Nephron progenitor cell (in vitro differentiated cells): ENCODE results near the gene B3GNT8.
"Not testable (repeated sequence)": the region's sequence is repeated elsewhere in the genome, so short reads cannot be mapped to it uniquely, and the experiment has no call there.

Experiments
- DNase-seq: peaks from one replicate; pipeline ENCODE4 v3.0.0; 2021
- H3K27ac Mint-ChIP-seq: 2 replicates; pipeline ENCODE4 v1.8.0; 2021; ENCODE audit warnings: mild to moderate bottlenecking, moderate library complexity, mixed read lengths
- H3K27me3 Mint-ChIP-seq: 2 replicates; pipeline ENCODE4 v1.8.0; 2021; ENCODE audit warnings: mild to moderate bottlenecking, low read depth, mixed read lengths; ENCODE audit not compliant: poor library complexity
- H3K36me3 Mint-ChIP-seq: 2 replicates; pipeline ENCODE4 v1.8.0; 2021; ENCODE audit warnings: low read depth, mixed read lengths
- H3K4me1 Mint-ChIP-seq: 2 replicates; pipeline ENCODE4 v1.8.0; 2021; ENCODE audit warnings: mixed read lengths
- H3K4me3 Mint-ChIP-seq: 2 replicates; pipeline ENCODE4 v1.8.0; 2021; ENCODE audit warnings: mild to moderate bottlenecking, moderate library complexity, mixed read lengths
- H3K9me3 Mint-ChIP-seq: 2 replicates; pipeline ENCODE4 v1.8.0; 2021; ENCODE audit warnings: mild to moderate bottlenecking, moderate library complexity, mixed read lengths
- CTCF ChIP-seq: fragments of 200-600 bp; sonication (generic); IDR thresholded peaks from 2 replicates; pipeline ENCODE4 v1.5.0; 2021; ENCODE audit warnings: antibody characterized with exemption

The B3GNT8 gene

GRCh38 chr19:41384351-41384750 lies 42.8 kb downstream of the B3GNT8 start:
- peaks cover 19% of the 10 kb centered on the region for H3K4me1 Mint-ChIP-seq
- H3K4me3 Mint-ChIP-seq: no peak overlapping the region
- no peaks in the 10 kb centered on the region for H3K27me3 Mint-ChIP-seq
- no peaks in the 10 kb centered on the region for H3K9me3 Mint-ChIP-seq
- TF ChIP-seq CTCF: no peak
- no peak for DNase-seq
- H3K27ac Mint-ChIP-seq: no peak overlapping the region
- peaks cover 11% of the 10 kb centered on the region for H3K36me3 Mint-ChIP-seq

GRCh38 chr19:41381536-41381935 lies 45.6 kb downstream of the B3GNT8 start:
- not testable (repeated sequence) for H3K9me3 Mint-ChIP-seq, DNase-seq, H3K4me3 Mint-ChIP-seq, H3K27me3 Mint-ChIP-seq
- peaks cover 32% of the 10 kb centered on the region for H3K4me1 Mint-ChIP-seq
- H3K36me3 Mint-ChIP-seq: peaks cover 20% of the 10 kb centered on the region
- H3K27ac Mint-ChIP-seq: peak overlapping the region; percentile 42

GRCh38 chr19:41377977-41378709 lies 49.0 kb downstream of the B3GNT8 start:
- no peaks in the 10 kb centered on the region for H3K9me3 Mint-ChIP-seq
- peak; percentile 32 for DNase-seq
- H3K4me1 Mint-ChIP-seq: peaks cover 20% of the 10 kb centered on the region
- H3K27me3 Mint-ChIP-seq: peaks cover 6% of the 10 kb centered on the region
- peak overlapping the region; percentile 37 for H3K4me3 Mint-ChIP-seq
- H3K36me3 Mint-ChIP-seq: peaks cover 17% of the 10 kb centered on the region
- no peak for TF ChIP-seq CTCF
- H3K27ac Mint-ChIP-seq: peak overlapping the region; percentile 76

GRCh38 chr19:41376998-41377365 lies 50.2 kb downstream of the B3GNT8 start:
- DNase-seq: no peak
- TF ChIP-seq CTCF: no peak
- Mint-ChIP-seq H3K27me3 (peaks cover 6% of the 10 kb centered on the region), H3K36me3 (peaks cover 12% of the 10 kb centered on the region), H3K4me1 (peaks cover 25% of the 10 kb centered on the region), H3K27ac (no peak overlapping the region), H3K9me3 (no peaks in the 10 kb centered on the region), H3K4me3 (peak overlapping the region; percentile 80)

GRCh38 chr19:41376241-41376997 lies 50.8 kb downstream of the B3GNT8 start, which contains the start of gene TMEM91:
TMEM91 (plus strand) TSS chr19:41376533; CDS start chr19:41378310, 1,777 bp downstream.
- Mint-ChIP-seq H3K9me3 (no peaks in the 10 kb centered on the region), H3K27me3 (peaks cover 6% of the 10 kb centered on the region), H3K4me3 (peak within 1 kb of the TSS; percentile 80), H3K27ac (peak within 1 kb of the TSS; percentile 93), H3K36me3 (peaks cover 15% of the 10 kb centered on the region), H3K4me1 (peaks cover 25% of the 10 kb centered on the region)
- TF ChIP-seq CTCF: no peak
- peak; percentile 81 for DNase-seq
